Fibroblast of lung (primary cell): ENCODE results near the gene DNMT3L. TPM values are rescaled to one million over a fixed set of nuclear protein-coding genes. Genes with fewer than 3 reads are reported as not detected.
"Not testable (repeated sequence)": the region's sequence is repeated elsewhere in the genome, so short reads cannot be mapped to it uniquely, and the experiment has no call there.

ENCODE experiments used
- DNase-seq, 2 donors: peaks; one replicate each; pipeline versions ENCODE4 v3.0.0 to v3.0.0-alpha.2; 2010; ENCODE audit warnings: low read depth in 2 of 2
- H2AFZ ChIP-seq: 2 replicates; pipeline ENCODE4 v1.5.1; 2012; ENCODE audit warnings: low read length, control low read depth, inconsistent platforms
- H3K27ac ChIP-seq: 2 replicates; pipeline ENCODE4 v1.5.1; 2011; ENCODE audit warnings: low read length, control low read depth; ENCODE audit not compliant: insufficient read depth
- H3K27me3 ChIP-seq: 2 replicates; pipeline ENCODE4 v1.5.1; 2011; ENCODE audit warnings: mild to moderate bottlenecking, low read length; ENCODE audit not compliant: control insufficient read depth, insufficient read depth
- H3K36me3 ChIP-seq: 2 replicates; pipeline ENCODE4 v1.5.1; 2011; ENCODE audit warnings: low read length; ENCODE audit not compliant: control insufficient read depth, insufficient read depth
- H3K4me1 ChIP-seq: 2 replicates; pipeline ENCODE4 v1.5.1; 2011; ENCODE audit warnings: low read length; ENCODE audit not compliant: control insufficient read depth, insufficient read depth; ENCODE audit errors: extremely low read depth
- H3K4me2 ChIP-seq: 2 replicates; pipeline ENCODE4 v1.5.1; 2011; ENCODE audit warnings: low read length, control low read depth; ENCODE audit not compliant: insufficient read depth; ENCODE audit errors: extremely low read depth
- H3K4me3 ChIP-seq, 4 experiments: fragments of 200-600 bp in 1 of 4; sonication (generic) in 1 of 4; replicated peaks in 1 of 4; 2 replicates each; pipeline ENCODE4 v1.5.1; 2011 to 2016; ENCODE audit warnings: low read length in 4 of 4, low read depth in 3 of 4, mild to moderate bottlenecking in 3 of 4, control low read depth in 2 of 4, inconsistent platforms in 1 of 4, mixed read lengths in 1 of 4; ENCODE audit not compliant: insufficient read depth in 1 of 4; ENCODE audit errors: control extremely low read depth in 1 of 4
- H3K79me2 ChIP-seq: 2 replicates; pipeline ENCODE4 v1.5.1; 2012; ENCODE audit warnings: mild to moderate bottlenecking, low read length, inconsistent platforms; ENCODE audit not compliant: control insufficient read depth, insufficient read depth
- H3K9ac ChIP-seq: 2 replicates; pipeline ENCODE4 v1.5.1; 2011; ENCODE audit warnings: mild to moderate bottlenecking, low read length, control low read depth; ENCODE audit not compliant: insufficient read depth
- H3K9me3 ChIP-seq: 2 replicates; pipeline ENCODE4 v1.5.1; 2012; ENCODE audit warnings: low read depth, low read length; ENCODE audit not compliant: control insufficient read depth, insufficient read depth
- H4K20me1 ChIP-seq: 2 replicates; pipeline ENCODE4 v1.5.1; 2011; ENCODE audit warnings: low read length; ENCODE audit not compliant: control insufficient read depth, insufficient read depth; ENCODE audit errors: extremely low read depth
- polyA plus RNA-seq, 2 donors: library from polyadenylated mRNA; depleted of rRNA in 1 of 2; stranded (reverse) in 1 of 2; unstranded in 1 of 2; fragments of >200 nt; gene quantifications; 2 replicates each; pipeline ENCODE4 v1.2.1, GENCODE V29; 2011 to 2012; ENCODE audit warnings: missing spikeins in 1 of 2
- total RNA-seq: library from RNA; depleted of rRNA; stranded (reverse); fragments of >200 nt; gene quantifications from 2 replicates; pipeline ENCODE4 v1.2.1, GENCODE V29; 2014

DNMT3L gene
- total and polyA plus RNA-seq, 2 donors (not counting 1 experiment from before 2014, with no cell fraction given), result not detected

DNA sequence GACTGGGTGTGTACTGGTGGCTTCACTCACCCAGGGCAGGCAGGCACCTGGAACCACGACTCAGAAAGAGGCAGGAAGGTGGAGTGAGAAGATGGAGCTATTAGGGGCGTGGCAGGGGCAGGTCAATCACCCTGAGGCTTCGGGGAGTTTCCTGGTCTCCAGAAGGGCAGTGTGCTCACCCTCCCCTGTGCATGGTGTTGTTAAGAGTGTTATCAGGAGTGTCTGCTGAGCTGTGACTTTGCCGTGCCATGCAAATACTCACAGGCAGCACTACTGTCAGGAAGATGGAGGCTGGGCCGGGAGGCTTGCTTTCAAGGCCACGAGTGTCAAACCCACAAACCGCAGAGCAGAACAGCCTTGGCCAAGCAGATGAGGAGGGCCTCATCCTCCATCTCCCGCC, 43.2 kb downstream of the DNMT3L start:
- not testable (repeated sequence) for H4K20me1 ChIP-seq, H3K9ac ChIP-seq, H3K27me3 ChIP-seq, H3K9me3 ChIP-seq, H3K4me1 ChIP-seq, H2AFZ ChIP-seq, H3K27ac ChIP-seq, H3K79me2 ChIP-seq, DNase-seq, H3K4me2 ChIP-seq, H3K4me3 ChIP-seq, H3K36me3 ChIP-seq

DNA sequence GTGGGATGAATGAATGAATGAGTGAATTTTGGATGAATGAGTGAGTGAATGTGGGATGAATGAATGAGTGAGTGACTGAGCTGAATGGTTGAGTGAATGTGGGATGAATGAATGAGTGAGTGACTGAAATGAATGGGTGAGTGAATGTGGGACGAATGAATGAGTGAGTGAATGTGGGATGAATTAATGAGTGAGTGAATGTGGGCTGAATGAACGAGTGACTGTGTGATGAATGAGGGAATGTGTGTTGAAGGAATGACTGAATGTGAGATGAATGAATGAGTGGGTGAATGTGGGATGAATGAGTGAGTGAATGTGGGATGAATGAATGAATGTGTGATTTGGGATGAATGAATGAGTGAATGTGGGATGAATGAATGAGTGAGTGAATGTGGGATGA, 49.7 kb downstream of the DNMT3L start:
- not testable (repeated sequence) for H3K9me3 ChIP-seq, H3K4me3 ChIP-seq, H3K4me1 ChIP-seq

DNA sequence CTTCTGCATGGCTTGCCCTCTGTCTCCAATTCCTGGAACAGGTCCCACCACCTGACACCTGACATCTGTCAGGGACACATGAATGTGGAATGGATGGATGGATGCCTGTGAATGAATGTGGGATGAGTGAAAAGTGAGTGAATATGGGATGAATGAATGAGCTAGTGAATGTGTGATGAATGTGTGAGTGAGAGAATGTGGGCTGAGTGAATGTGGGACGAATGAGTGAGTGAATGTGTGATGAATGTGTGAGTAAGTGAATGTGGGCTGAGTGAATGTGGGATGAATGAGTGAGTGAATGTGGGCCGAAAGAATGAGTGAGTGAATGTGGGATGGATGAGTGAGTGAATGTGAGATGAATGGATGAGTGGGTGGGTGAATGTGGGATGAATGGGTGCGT, 50.1 kb downstream of the DNMT3L start:
- H3K27ac ChIP-seq, H3K4me2 ChIP-seq, H3K36me3 ChIP-seq, H3K27me3 ChIP-seq, H4K20me1 ChIP-seq, H3K9ac ChIP-seq, H3K79me2 ChIP-seq, H2AFZ ChIP-seq, H3K9me3 ChIP-seq, H3K4me1 ChIP-seq, DNase-seq, H3K4me3 ChIP-seq: not testable (repeated sequence)

More for the DNA sequence above, 49.7 kb downstream of the DNMT3L start:
- H3K9ac ChIP-seq, H4K20me1 ChIP-seq, H3K27me3 ChIP-seq, H3K79me2 ChIP-seq, H3K4me2 ChIP-seq, DNase-seq, H2AFZ ChIP-seq, H3K27ac ChIP-seq, H3K36me3 ChIP-seq: not testable (repeated sequence)

DNA sequence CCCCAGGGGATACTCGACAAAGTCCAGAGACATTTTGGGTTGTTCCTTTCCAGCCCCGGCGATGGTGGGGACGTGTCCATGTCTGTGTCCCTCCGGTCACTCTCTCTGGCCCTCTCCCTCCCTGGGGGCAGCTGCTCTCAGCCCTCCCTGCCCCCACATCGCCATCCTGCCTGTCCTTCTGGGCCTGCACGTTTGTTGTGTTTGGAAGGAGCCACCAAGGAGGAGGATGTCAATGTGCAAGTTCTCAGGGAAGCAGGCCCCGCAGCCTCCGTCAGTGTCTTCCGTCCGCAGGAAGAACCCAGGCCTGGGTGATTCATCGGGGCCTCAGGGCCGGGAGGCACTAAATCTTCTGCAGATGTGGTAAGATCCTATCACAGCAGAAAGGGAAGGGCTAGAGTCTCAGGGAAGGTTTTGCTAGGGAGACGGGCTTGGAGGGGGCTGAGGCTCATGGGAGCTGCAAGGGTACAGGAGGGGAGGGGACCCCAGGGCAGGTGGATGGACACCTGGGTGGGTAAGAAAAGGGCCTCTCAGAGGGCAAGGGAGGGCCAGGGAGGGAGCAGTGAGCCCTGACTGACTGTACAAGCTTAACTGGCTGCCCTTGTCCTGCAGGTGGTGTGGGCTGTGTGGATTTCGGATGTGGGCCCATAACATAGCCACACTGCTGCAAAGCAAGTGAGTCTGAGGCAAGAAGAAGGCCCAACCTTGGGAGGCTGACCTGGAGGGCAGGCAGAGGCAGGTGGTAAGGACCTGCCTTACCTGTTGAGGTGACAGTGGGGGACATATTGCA, 53.6 kb downstream of the DNMT3L start:
- H3K4me2 ChIP-seq, DNase-seq: not testable (repeated sequence)

DNA sequence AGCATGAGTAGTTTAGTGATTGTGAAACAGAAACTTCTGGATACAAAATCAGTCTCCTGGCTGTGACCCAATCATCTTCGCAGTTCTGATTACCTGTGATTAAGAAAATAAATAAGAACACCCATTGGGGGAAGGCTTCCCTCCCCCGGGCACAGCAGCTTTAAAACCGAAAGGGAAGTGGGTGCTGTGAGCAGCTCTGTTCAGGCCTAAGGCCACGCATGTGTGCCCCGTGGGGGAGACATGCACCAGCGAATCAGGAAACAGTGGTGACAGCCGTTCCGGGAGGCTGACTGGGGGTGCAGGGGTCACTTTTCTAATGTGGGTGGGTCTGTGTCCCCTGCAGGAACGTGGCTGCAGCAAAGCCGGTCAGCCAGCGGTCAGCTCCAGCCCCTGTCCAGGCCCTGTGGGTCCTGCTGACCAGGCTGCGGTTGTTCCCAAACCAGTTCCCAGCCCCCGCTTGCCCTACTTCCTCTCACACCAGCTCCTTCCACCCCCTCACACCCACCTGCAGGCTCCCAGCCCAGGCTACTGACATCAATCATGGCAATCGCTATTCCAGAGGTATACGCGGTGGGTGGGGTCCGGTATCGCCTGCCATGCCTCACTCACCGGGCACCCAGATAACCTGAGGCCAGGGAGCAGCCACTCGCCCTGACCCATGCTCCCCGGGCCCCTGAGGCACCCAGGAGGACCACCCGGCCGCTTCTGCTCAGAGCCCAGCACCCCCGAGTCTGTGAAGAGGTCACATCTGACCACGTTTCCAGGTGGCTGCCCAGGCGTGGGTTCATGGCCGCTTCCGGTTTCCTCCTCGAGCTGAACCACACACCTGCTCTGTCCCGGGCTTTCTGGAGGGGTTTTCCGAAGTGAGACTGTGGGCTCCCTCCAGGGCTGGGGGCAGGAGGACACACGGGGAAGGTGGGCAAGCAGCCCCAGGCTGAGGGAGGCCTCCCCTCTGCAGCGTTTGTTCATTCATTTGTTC, 54.7 kb downstream of the DNMT3L start:
- H3K9me3 ChIP-seq, H3K4me1 ChIP-seq, H4K20me1 ChIP-seq, H3K36me3 ChIP-seq, H3K27ac ChIP-seq, H2AFZ ChIP-seq, H3K4me2 ChIP-seq, H3K79me2 ChIP-seq, DNase-seq, H3K9ac ChIP-seq, H3K4me3 ChIP-seq, H3K27me3 ChIP-seq: not testable (repeated sequence)

More for the DNA sequence above, 53.6 kb downstream of the DNMT3L start:
- H3K27me3 ChIP-seq, H3K79me2 ChIP-seq, H3K36me3 ChIP-seq, H3K4me1 ChIP-seq, H4K20me1 ChIP-seq, H3K9me3 ChIP-seq, H3K27ac ChIP-seq, H3K4me3 ChIP-seq, H3K9ac ChIP-seq, H2AFZ ChIP-seq: not testable (repeated sequence)

DNA sequence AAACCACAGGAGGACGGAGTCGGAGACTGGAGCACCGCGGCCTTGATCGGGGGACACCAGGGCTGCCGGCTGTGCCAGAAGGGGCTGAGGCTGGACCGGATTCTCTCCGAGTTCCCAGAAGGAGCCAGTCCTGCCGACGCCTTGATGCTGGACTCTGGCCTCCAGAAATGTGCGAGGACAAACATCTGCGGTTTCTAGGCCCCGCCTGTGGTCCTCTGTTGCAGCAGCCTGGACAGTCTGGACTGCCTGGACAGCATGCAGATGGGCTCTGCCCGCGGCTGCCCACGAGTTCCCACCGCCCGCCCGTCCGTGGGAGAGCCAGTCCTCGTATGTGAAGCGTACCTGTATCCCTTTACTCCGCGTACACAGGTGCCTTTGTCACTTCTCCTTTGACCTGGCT, 55.5 kb downstream of the DNMT3L start:
- H3K36me3 ChIP-seq, H3K9me3 ChIP-seq, H3K4me1 ChIP-seq, H3K4me2 ChIP-seq, H3K79me2 ChIP-seq, H3K27me3 ChIP-seq, H4K20me1 ChIP-seq, H3K4me3 ChIP-seq, DNase-seq, H3K27ac ChIP-seq, H3K9ac ChIP-seq, H2AFZ ChIP-seq: not testable (repeated sequence)
